Stimulated activated naive CD8-positive, alpha-beta T cell treated with anti-CD3 and anti-CD28 coated beads, Interleukin-15, Interleukin-2, amounts not matched to agents 100 ng/mL and 50 ng/mL, for 24 hours (primary cell): ENCODE data around the gene KIF26B.

Source experiments
- H3K27ac Mint-ChIP-seq: one replicate; pipeline ENCODE4 v1.8.0; 2021; ENCODE audit warnings: mild to moderate bottlenecking, mixed read lengths
- H3K27me3 Mint-ChIP-seq: one replicate; pipeline ENCODE4 v1.8.0; 2021; ENCODE audit warnings: mixed read lengths
- H3K36me3 Mint-ChIP-seq: one replicate; pipeline ENCODE4 v1.8.0; 2021; ENCODE audit warnings: low read depth, mixed read lengths
- H3K4me1 Mint-ChIP-seq: one replicate; pipeline ENCODE4 v1.8.0; 2021; ENCODE audit warnings: low read depth, mixed read lengths
- H3K4me3 Mint-ChIP-seq: one replicate; pipeline ENCODE4 v1.8.0; 2021; ENCODE audit warnings: mild to moderate bottlenecking, mixed read lengths
- H3K9me3 Mint-ChIP-seq: one replicate; pipeline ENCODE4 v1.8.0; 2021; ENCODE audit warnings: mixed read lengths

Gene KIF26B

GRCh38 chr1:245375789-245376460, 221.1 kb downstream of the KIF26B start:
- Mint-ChIP-seq H3K27me3 (peaks cover 6% of the 10 kb centered on the region), H3K4me3 (no peak overlapping the region), H3K4me1 (peaks cover 34% of the 10 kb centered on the region), H3K9me3 (no peaks in the 10 kb centered on the region), H3K27ac (no peak overlapping the region), H3K36me3 (no peaks in the 10 kb centered on the region)

- Mint-ChIP-seq H3K4me1 (peaks cover 34% of the 10 kb centered on the region), H3K36me3 (no peaks in the 10 kb centered on the region), H3K4me3 (no peak overlapping the region), H3K27me3 (peaks cover 6% of the 10 kb centered on the region), H3K9me3 (no peaks in the 10 kb centered on the region), H3K27ac (no peak overlapping the region)
Observed at GRCh38 chr1:245377854-245378253, 223.1 kb downstream of the KIF26B start.

- H3K9me3 Mint-ChIP-seq: no peaks in the 10 kb centered on the region
- H3K27me3 Mint-ChIP-seq: peaks cover 6% of the 10 kb centered on the region
- H3K36me3 Mint-ChIP-seq: no peaks in the 10 kb centered on the region
- H3K4me3 Mint-ChIP-seq: no peak overlapping the region
- no peak overlapping the region for H3K27ac Mint-ChIP-seq
- H3K4me1 Mint-ChIP-seq: peaks cover 34% of the 10 kb centered on the region
Observed at GRCh38 chr1:245378311-245378722, 223.5 kb downstream of the KIF26B start.

DNA sequence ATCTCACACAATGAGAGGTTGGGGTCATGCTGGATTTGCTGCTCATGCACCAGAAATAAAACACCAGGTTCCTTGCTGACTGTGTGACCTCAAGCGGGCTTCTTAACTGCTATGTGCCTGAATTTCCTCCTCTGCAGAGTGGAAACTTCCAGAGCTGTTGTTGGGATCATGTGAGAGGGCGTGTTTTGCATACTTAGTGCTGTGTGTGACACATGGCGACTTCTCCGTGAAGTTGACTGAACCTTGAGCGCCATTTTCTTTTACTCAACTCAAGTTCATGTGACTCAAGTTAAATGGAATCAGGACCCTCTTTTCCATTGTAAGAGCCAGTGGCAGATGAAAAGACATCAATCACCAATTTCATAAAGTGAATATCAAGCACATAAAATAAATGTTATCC, 224.0 kb downstream of the KIF26B start:
- no peaks in the 10 kb centered on the region for H3K36me3 Mint-ChIP-seq
- peak overlapping the region; percentile 8 for H3K27ac Mint-ChIP-seq

DNA sequence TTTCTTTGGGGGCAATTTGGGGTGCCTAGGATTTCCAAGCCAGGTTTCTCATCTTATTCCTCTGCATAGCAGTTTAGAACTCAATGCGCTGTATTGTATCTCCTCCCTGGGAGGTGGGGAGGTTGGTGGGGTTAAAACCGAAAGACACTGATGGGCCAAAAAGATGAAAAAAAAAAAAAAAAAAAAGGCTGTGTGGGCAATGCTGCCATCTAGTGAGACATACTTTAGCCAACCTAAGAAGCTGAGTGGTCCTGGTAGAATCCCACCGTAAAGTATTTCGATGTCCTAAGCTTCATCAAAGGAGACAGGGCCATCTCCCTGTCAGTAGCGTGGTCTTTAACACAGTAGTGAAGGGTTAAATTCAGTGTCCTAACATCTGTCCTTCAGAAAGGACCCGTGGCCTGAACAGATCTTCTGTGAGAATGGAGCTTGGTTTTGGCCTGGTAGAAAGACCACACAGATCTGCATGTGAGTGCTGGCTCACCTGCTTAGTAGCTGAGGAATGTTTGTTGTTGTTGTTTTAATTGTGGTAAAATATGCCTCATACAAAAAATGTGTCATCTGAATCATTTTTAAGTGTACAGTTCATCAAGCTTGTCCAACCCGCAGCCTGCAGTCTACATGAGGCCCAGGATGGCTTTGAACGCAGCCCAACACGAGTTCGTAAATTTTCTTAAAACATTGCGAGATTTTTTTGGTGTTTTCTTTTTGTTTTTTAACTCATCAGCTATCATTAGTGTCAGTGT, 226.2 kb downstream of the KIF26B start:
- no peak overlapping the region for H3K27ac Mint-ChIP-seq
- no peak overlapping the region for H3K4me3 Mint-ChIP-seq
- no peaks in the 10 kb centered on the region for H3K36me3 Mint-ChIP-seq
- H3K27me3 Mint-ChIP-seq: peaks cover 4% of the 10 kb centered on the region
- H3K9me3 Mint-ChIP-seq: no peaks in the 10 kb centered on the region
- peaks cover 33% of the 10 kb centered on the region for H3K4me1 Mint-ChIP-seq

More for the DNA sequence above, 224.0 kb downstream of the KIF26B start:
- Mint-ChIP-seq H3K4me3 (no peak overlapping the region), H3K4me1 (peaks cover 34% of the 10 kb centered on the region), H3K9me3 (no peaks in the 10 kb centered on the region), H3K27me3 (peaks cover 6% of the 10 kb centered on the region)

DNA sequence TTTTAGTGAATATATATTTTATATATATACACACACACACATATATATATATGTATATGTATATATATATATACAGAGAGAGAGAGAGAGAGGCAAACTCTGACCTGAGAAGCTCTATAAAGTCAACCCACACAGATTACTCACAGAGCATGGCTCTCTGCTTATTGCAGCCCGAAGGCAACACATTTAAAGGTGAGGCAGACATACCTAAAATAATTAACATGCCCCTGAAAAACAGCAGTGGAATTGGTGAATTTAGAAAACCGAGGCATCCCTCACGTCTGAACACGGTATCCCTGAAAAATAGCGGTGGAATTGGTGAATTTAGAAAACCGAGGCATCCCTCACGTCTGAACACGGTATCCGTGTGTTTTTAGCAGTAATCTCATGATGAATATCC, 228.2 kb downstream of the KIF26B start:
- Mint-ChIP-seq H3K4me1 (peaks cover 20% of the 10 kb centered on the region), H3K27ac (no peak overlapping the region), H3K27me3 (no peaks in the 10 kb centered on the region), H3K9me3 (no peaks in the 10 kb centered on the region), H3K4me3 (no peak overlapping the region), H3K36me3 (no peaks in the 10 kb centered on the region)

GRCh38 chr1:245383396-245384330, 228.9 kb downstream of the KIF26B start:
- Mint-ChIP-seq H3K27ac (no peak overlapping the region), H3K4me3 (no peak overlapping the region), H3K4me1 (peaks cover 14% of the 10 kb centered on the region), H3K9me3 (no peaks in the 10 kb centered on the region), H3K27me3 (no peaks in the 10 kb centered on the region), H3K36me3 (no peaks in the 10 kb centered on the region)

DNA sequence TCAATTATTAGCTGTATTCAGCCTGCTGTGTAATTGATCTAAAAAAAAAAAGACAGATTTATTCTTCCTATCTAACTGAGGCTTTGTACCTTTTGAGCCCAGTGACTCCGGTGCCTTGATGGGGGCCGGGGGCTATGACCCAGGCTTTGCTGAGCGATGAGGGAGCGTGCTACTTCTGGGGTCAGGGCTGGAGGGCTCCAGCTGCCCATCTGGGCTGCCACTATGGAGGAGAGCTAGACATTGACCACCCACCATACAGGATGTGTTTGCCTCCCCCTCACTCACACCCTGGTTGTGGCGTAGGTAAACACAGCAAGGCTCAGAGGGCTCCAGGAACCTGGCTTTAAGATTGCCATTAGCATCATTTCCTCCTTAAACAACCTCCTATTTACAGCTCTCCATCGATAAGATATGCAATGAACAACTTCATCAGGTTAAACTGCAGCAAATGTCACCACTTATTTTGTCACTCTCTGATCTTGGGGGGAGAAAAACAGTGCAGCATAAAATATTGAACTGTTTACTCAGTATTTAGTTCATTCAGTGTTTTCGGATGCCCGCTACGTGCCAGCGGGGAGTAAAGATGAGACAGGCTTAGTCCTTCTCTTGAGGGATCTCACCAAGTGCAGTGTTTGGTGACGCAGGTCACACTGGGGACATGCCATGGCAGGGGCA, 231.6 kb downstream of the KIF26B start:
- Mint-ChIP-seq H3K4me3 (no peak overlapping the region), H3K27ac (no peak overlapping the region), H3K9me3 (no peaks in the 10 kb centered on the region), H3K36me3 (no peaks in the 10 kb centered on the region), H3K4me1 (no peaks in the 10 kb centered on the region), H3K27me3 (no peaks in the 10 kb centered on the region)

- Mint-ChIP-seq H3K27me3 (no peaks in the 10 kb centered on the region), H3K9me3 (no peaks in the 10 kb centered on the region), H3K36me3 (no peaks in the 10 kb centered on the region), H3K4me1 (no peaks in the 10 kb centered on the region), H3K27ac (no peak overlapping the region), H3K4me3 (no peak overlapping the region)
Observed at GRCh38 chr1:245388687-245389086, 233.9 kb downstream of the KIF26B start.

DNA sequence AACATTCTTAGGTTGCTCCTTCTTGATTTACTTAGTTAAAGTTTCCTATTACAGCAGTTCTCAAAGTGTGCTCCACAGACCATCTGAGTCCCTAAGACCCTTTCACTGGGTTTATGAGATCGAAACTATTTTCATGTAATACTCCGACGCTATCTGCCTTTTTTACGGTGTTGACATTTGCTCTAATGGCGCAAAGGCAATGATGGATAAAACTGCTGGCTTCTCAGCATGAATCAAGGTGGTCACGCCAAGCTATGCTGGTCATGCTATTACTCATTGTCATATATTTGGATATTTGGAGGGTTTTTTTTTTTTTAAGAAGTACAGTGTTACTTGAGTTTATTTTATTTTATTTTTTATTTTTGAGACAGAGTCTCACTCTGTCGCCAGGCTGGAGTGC, 235.1 kb downstream of the KIF26B start:
- Mint-ChIP-seq H3K27me3 (no peaks in the 10 kb centered on the region), H3K9me3 (no peaks in the 10 kb centered on the region), H3K27ac (no peak overlapping the region), H3K36me3 (no peaks in the 10 kb centered on the region), H3K4me1 (no peaks in the 10 kb centered on the region), H3K4me3 (no peak overlapping the region)

DNA sequence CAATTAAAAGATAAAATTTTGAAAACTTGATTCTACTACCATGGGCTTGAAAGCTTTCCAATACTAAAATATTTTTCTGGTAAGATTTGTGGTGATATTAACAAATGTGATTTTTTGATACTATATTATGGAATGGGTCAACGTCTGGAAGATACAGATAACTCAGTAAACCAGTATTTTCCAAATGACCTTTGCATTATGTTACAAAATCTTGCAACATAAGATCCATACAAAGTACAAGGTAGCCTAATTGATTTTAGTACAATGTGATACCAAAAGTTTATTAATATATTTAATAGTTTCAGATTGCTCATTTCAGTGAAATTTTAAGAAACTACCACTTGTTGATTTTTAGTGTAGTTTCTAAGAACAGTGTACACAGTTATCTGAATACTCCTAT, 236.2 kb downstream of the KIF26B start:
- H3K4me1 Mint-ChIP-seq: no peaks in the 10 kb centered on the region
- H3K4me3 Mint-ChIP-seq: no peak overlapping the region
- H3K27ac Mint-ChIP-seq: no peak overlapping the region
- H3K27me3 Mint-ChIP-seq: no peaks in the 10 kb centered on the region
- no peaks in the 10 kb centered on the region for H3K36me3 Mint-ChIP-seq
- no peaks in the 10 kb centered on the region for H3K9me3 Mint-ChIP-seq

- no peaks in the 10 kb centered on the region for H3K36me3 Mint-ChIP-seq
- no peaks in the 10 kb centered on the region for H3K4me1 Mint-ChIP-seq
- H3K27ac Mint-ChIP-seq: no peak overlapping the region
- no peaks in the 10 kb centered on the region for H3K9me3 Mint-ChIP-seq
- H3K4me3 Mint-ChIP-seq: no peak overlapping the region
- no peaks in the 10 kb centered on the region for H3K27me3 Mint-ChIP-seq
Observed at GRCh38 chr1:245393694-245394093, 238.9 kb downstream of the KIF26B start.

GRCh38 chr1:245395680-245396079, 240.9 kb downstream of the KIF26B start:
- H3K4me3 Mint-ChIP-seq: no peak overlapping the region
- H3K27me3 Mint-ChIP-seq: peaks cover 5% of the 10 kb centered on the region

GRCh38 chr1:245396615-245397014, 241.8 kb downstream of the KIF26B start:
- H3K27ac Mint-ChIP-seq: no peak overlapping the region
- H3K4me3 Mint-ChIP-seq: no peak overlapping the region
- H3K36me3 Mint-ChIP-seq: no peaks in the 10 kb centered on the region
- no peaks in the 10 kb centered on the region for H3K4me1 Mint-ChIP-seq
- H3K9me3 Mint-ChIP-seq: no peaks in the 10 kb centered on the region
- peaks cover 5% of the 10 kb centered on the region for H3K27me3 Mint-ChIP-seq

More at GRCh38 chr1:245395680-245396079, 240.9 kb downstream of the KIF26B start:
- H3K36me3 Mint-ChIP-seq: no peaks in the 10 kb centered on the region
- H3K27ac Mint-ChIP-seq: no peak overlapping the region
- no peaks in the 10 kb centered on the region for H3K9me3 Mint-ChIP-seq
- H3K4me1 Mint-ChIP-seq: no peaks in the 10 kb centered on the region
